ENCODE results near the gene ATP9A.
"Not testable (repeated sequence)": the region's sequence is repeated elsewhere in the genome, so short reads cannot be mapped to it uniquely, and the experiment has no call there.

ATP9A gene

DNA sequence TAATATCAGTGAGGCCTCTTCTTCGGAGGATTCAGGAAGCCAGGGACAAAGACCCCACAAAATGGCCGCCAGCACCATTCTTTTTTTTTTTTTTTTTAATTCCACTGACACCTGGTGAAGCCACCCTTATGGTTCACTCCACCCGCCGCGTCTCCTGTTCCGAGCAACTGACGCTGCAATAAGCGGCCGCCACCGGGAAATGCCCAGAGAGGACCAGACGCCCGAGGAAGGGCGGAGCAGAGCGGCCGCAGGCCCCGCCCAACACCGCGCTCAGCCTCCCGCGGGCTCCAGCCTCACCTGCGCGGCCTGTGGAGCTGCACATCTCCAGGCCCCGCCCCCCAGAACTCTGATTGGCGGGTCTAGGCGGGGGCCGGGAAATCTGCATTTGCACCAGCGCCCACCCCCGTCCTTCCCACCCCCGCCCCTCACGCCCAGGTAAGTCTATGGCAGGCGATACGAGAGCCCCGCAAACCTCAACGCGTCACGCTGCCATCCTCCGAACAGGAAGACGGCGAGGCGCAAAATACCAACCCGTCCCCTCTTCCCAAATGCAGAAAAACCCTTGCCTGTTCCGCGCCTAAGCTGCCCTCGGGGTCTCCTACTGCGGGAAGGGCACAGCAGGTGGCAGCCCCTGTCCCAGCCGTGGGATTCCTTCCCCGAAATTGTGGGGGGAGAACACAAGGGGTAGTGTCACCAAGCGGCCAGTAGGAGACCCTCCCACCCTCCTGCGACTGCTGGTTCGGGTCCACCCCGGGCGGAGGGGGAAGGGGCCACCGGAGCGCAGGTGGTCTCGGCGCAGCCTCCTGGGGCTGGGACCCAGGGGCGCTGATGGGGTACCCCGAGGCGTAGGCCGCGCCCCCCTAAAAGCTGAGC lies 960 bp downstream of the ATP9A start (continued):
- peak; percentile 58 for TF ChIP-seq ZNF335 (tag by site-specific recombination; conservative IDR thresholded peaks at IDR 0.05)
- peak; percentile 58 for TF ChIP-seq ZNF561 (tag by site-specific recombination; IDR thresholded peaks at IDR 0.05; ENCODE audit: borderline replicate concordance)
- TF ChIP-seq ZFP41 (tag by site-specific recombination; IDR thresholded peaks at IDR 0.05; ENCODE audit: borderline replicate concordance) = no peak
- TF ChIP-seq GFI1B (tag by site-specific recombination; IDR thresholded peaks at IDR 0.05) = no peak
- TF ChIP-seq ZNF560 (tag by site-specific recombination; IDR thresholded peaks at IDR 0.05; ENCODE audit: borderline replicate concordance) = no peak
- 0 out of 2 replicates have a peak, but pooled peaks have one; percentile 56 for TF ChIP-seq ZNF777 (tag by site-specific recombination; IDR thresholded peaks at IDR 0.05; ENCODE audit: borderline replicate concordance)
- peak; percentile 28; the same call in 1 of the 2 replicates for TF ChIP-seq KLF9 (tag by site-specific recombination; IDR thresholded peaks at IDR 0.05; ENCODE audit: low read depth)
- TF ChIP-seq EGR2 (tag by site-specific recombination; IDR thresholded peaks at IDR 0.05; ENCODE audit: low read depth) = peak; percentile 51; the same call in 1 of the 2 replicates
- no peak for TF ChIP-seq ZNF837 (tag by site-specific recombination; IDR thresholded peaks at IDR 0.05)
- 0 out of 2 replicates have a peak, but pooled peaks have one; percentile 27 for TF ChIP-seq ZSCAN16 (tag by site-specific recombination; IDR thresholded peaks at IDR 0.05)
- TF ChIP-seq, protein P1, sequence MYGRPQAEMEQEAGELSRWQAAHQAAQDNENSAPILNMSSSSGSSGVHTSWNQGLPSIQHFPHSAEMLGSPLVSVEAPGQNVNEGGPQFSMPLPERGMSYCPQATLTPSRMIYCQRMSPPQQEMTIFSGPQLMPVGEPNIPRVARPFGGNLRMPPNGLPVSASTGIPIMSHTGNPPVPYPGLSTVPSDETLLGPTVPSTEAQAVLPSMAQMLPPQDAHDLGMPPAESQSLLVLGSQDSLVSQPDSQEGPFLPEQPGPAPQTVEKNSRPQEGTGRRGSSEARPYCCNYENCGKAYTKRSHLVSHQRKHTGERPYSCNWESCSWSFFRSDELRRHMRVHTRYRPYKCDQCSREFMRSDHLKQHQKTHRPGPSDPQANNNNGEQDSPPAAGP (tag by site-specific recombination; IDR thresholded peaks at IDR 0.05) = no peak; the same call in 1 of the 2 replicates
- TF ChIP-seq ZBTB8A (tag by site-specific recombination; IDR thresholded peaks at IDR 0.05) = peak; percentile 99
- no peak for TF ChIP-seq ZNF530 (tag by site-specific recombination; IDR thresholded peaks at IDR 0.05; ENCODE audit: low read depth)
- no peak for TF ChIP-seq ZNF140 (tag by site-specific recombination; IDR thresholded peaks at IDR 0.05)
- no peak for TF ChIP-seq ZFP37 (tag by site-specific recombination; IDR thresholded peaks at IDR 0.05)
- TF ChIP-seq ZNF169 (tag by site-specific recombination; IDR thresholded peaks at IDR 0.05) = no peak
- peak; percentile 53 for TF ChIP-seq SP3 (tag by site-specific recombination; IDR thresholded peaks at IDR 0.05)
- no peak for TF ChIP-seq ZBTB48 (tag by site-specific recombination; IDR thresholded peaks at IDR 0.05)
- TF ChIP-seq KLF1 (tag by site-specific recombination; IDR thresholded peaks at IDR 0.05) = peak; percentile 28; the same call in 1 of the 2 replicates
- no peak for TF ChIP-seq ZNF184 (tag by site-specific recombination; IDR thresholded peaks at IDR 0.05)
- TF ChIP-seq ZNF514 (tag by site-specific recombination; IDR thresholded peaks at IDR 0.05) = no peak
- no peak for TF ChIP-seq ZNF433 (tag by site-specific recombination; IDR thresholded peaks at IDR 0.05; ENCODE audit: low read depth)
- TF ChIP-seq ZNF423 (tag by site-specific recombination; IDR thresholded peaks at IDR 0.05) = peak; percentile 92
- no peak for TF ChIP-seq ZNF132 (tag by site-specific recombination; IDR thresholded peaks at IDR 0.05; ENCODE audit: borderline replicate concordance)
- no peak for TF ChIP-seq ZNF416 (tag by site-specific recombination; IDR thresholded peaks at IDR 0.05)
- TF ChIP-seq, protein P2, sequence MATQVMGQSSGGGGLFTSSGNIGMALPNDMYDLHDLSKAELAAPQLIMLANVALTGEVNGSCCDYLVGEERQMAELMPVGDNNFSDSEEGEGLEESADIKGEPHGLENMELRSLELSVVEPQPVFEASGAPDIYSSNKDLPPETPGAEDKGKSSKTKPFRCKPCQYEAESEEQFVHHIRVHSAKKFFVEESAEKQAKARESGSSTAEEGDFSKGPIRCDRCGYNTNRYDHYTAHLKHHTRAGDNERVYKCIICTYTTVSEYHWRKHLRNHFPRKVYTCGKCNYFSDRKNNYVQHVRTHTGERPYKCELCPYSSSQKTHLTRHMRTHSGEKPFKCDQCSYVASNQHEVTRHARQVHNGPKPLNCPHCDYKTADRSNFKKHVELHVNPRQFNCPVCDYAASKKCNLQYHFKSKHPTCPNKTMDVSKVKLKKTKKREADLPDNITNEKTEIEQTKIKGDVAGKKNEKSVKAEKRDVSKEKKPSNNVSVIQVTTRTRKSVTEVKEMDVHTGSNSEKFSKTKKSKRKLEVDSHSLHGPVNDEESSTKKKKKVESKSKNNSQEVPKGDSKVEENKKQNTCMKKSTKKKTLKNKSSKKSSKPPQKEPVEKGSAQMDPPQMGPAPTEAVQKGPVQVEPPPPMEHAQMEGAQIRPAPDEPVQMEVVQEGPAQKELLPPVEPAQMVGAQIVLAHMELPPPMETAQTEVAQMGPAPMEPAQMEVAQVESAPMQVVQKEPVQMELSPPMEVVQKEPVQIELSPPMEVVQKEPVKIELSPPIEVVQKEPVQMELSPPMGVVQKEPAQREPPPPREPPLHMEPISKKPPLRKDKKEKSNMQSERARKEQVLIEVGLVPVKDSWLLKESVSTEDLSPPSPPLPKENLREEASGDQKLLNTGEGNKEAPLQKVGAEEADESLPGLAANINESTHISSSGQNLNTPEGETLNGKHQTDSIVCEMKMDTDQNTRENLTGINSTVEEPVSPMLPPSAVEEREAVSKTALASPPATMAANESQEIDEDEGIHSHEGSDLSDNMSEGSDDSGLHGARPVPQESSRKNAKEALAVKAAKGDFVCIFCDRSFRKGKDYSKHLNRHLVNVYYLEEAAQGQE (tag by site-specific recombination; IDR thresholded peaks at IDR 0.05) = no peak
- no peak for TF ChIP-seq ZNF175 (tag by site-specific recombination; IDR thresholded peaks at IDR 0.05)

GRCh38 chr20:51765381-51765780 lies 2.8 kb downstream of the ATP9A start:
- H3K4me1 ChIP-seq (ENCODE audit: control insufficient read depth, insufficient read depth, low read length); H3K27ac ChIP-seq (ENCODE audit: extremely low read depth, low read depth, low read length); H3K9me3 ChIP-seq (ENCODE audit: control insufficient read depth, insufficient read depth, low read depth, low read length); H3K36me3 ChIP-seq (ENCODE audit: control insufficient read depth in 2 of 2, insufficient read depth in 1 of 2, low read length in 2 of 2); H3K4me3 ChIP-seq (ENCODE audit: low read depth, low read length); POLR2A ChIA-PET: not testable (repeated sequence)
- CTCF ChIA-PET = interaction anchor here (0.6 kb wide), 1 partner anchor 321 kb away, joined by 3 read pairs; no protein-coding TSS in a partner anchor

Measured in HEK293 (cell line).